DOHH2 (cell line): ENCODE data around the gene AP1B1.

Source experiments
- CTCF ChIP-seq: fragments of 200-600 bp; sonication (generic); IDR thresholded peaks from one replicate; pipeline ENCODE4 v1.5.1; 2014; ENCODE audit warnings: antibody characterized with exemption, mild to moderate bottlenecking, low read depth, low read length; ENCODE audit not compliant: poor library complexity, severe bottlenecking
- EZH2phosphoT487 ChIP-seq: fragments of 200-600 bp; sonication (generic); IDR thresholded peaks from 2 replicates; pipeline ENCODE4 v1.6.1; 2017; ENCODE audit warnings: borderline replicate concordance, mild to moderate bottlenecking, antibody characterized with exemption, low read length, moderate library complexity, mixed read lengths

- TF ChIP-seq CTCF = no peak
- no peak for TF ChIP-seq EZH2phosphoT487
Observed at GRCh38 chr22:29325785-29326315, 62.5 kb downstream of the AP1B1 start.
